HG02571 (cell line): ENCODE results near the gene KLHDC4.
A peak's percentile ranks its signal among the peaks of the same experiment; 100 is the strongest.
"Not testable (repeated sequence)": the region's sequence is repeated elsewhere in the genome, so short reads cannot be mapped to it uniquely, and the experiment has no call there.

ENCODE experiments used
- ATAC-seq: cut with Tn5 transposase; IDR thresholded peaks from one replicate; pipeline ENCODE4 v1.9.1; 2021; ENCODE audit warnings: mild to moderate bottlenecking, moderate library complexity; ENCODE audit not compliant: unreplicated experiment

KLHDC4 gene

DNA sequence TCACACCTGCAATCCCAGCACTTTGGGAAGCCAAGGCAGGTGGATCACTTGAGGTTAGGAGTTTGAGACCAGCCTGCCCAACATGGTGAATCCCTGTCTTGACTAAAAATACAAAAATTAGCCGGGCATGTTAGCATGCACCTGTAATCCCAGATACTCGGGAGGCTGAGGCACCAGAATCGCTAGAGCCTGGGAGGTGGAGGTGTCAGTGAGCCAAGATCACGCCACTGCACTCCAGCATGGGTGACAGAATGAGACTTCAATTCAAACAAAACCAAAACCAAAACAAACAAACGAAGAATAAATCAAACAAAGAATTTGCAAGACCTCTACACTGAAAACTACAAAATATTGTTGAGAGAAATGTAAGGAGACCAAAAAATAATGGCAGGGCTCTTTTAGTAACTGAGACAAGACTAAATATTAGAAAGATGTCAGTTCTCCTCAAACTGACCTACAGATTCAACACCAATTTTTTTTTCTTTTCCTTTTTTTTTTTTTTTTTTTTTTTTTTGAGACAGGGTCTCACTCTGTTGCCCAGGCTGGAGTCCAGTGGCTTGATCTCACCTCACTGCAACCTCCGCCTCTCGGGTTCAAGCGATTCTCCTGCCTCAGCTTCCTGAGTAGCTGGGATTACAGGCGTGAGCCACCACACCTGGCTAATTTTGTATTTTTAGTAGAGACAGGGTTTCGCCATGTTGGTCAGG is 23.1 kb upstream of the KLHDC4 start:
- not testable (repeated sequence) for ATAC-seq

DNA sequence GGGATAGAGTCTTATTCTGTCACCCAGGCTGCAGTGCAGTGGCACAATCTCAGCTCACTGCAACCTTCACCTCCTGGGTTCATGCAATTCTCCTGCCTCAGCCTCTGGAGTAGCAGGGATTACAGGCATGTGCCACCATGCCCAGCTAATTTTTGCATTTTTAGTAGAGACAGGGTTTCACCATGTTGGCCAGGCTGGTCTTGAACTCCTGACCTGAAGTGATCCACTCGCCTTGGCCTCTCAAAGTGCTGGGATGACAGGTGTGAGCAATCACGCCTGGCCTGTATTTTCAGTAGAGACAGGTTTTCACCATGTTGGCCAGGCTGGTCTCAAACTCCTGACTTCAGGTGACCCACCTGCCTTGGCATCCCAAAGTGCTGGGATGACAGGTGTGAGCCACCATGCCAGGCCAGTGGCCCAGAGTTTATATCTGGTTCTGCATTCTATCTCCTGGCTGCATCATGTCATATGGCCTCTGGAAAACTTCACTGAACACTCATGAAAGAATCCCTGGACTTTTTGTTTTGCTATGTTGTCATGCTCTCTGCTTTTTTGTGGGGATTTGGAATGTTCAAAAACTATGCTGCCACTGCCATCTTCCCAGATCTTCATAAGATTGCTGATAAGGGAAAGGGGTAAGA is 21.8 kb upstream of the KLHDC4 start:
- ATAC-seq, result not testable (repeated sequence)

DNA sequence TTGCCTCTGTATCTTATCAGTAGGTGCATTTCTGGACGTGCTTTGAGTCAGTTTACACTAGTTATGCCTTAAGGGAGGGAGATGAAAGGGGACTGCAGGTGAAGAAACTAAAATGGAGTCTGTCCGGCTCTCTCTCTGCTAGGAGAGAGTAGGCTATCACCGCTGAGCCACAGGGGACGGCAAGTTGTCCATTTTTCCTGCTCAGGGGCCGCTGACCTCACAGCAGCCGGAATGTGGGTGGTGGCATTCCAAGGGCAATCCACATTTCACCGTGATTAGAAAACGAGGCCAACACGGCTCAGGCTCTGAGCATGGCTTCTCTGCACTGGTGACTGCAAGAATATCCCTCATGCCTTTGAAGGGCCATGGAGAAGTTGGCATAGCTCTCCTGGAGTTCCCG is 19.0 kb upstream of the KLHDC4 start:
- ATAC-seq, result no peak

DNA sequence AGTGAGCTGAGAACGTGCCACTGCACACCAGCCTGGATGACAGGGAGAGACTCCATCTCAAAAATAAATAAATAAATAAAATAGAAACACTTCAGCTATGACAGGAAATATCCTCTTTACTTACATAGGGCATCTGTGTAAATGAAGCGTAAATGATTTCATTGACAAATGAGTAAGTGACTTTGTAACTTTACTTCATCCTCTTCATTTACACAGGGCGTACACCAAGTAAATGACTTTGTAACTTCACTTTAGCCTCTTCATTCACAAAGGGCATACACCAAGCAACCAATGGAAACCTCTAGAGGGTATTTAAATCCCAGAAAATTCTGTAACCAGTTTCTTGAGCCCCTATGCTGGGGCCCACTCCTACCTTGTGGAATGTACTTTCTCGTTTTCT is 16.2 kb upstream of the KLHDC4 start:
- no peak for ATAC-seq

DNA sequence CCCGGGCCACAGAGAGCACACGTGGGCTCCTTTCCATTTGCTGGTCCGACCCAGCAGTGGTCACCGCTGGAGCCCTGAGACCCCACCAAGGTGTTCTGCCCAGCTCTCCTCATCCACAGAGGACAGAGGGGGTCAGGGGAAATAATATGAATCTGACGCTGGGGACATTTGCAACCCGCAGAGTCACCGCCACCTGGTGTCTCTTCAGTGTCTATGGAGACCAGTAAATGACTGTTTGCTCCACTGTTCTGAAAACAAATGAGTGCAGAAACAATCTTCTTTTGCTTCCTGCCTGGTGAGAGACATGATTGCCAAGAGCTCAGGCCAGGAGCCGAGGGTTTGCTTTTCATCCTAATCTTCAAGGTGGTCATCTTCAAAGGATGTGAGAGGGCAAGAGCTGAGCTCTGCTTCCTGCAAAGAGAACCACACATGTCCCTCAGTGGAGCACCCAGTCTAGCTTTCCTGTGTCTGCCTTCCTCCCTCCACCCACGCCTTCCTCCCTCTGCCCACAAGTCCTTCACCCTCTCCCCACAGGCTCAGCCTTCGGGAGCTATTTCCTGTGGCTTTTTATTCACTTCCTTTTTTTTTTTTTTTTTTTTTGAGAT is 14.7 kb upstream of the KLHDC4 start:
- ATAC-seq, result no peak

DNA sequence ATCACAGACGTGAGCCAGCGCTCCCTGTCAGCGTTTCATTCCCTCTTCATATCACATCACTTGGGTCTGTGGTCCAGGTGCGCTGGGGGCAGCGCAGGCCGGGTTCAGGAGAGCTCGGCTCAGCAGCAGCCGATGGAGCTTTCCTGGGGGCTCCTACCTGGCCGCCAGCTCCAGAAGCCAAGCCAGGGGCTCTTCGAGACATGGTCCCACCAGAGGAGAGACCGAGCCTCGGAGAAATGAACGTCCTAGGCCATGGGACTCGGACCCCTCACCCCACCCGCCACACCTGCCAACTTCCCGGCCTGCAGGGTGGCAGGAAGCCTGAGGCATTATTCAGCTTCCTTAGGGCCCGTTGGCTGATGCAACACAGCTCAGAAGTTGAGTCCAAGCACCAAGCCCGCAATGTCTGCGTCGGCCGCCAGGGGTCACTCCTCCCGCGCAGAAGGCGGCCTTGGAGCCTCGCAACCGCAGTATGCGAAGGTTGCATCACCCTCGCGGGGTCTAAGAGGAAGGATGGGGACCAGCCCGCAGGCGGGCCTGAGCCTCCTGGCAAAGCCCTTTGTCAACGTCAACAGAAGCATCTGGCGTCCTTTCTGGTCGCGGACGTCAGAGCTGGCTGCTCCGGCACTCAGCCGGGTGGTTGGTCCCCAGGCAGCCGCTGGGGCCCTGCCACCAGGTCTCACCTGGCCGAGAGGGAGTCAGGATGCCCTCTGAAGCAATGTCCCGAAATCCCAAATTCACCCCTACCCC is 13.2 kb upstream of the KLHDC4 start:
- ATAC-seq, result peak; percentile 38

DNA sequence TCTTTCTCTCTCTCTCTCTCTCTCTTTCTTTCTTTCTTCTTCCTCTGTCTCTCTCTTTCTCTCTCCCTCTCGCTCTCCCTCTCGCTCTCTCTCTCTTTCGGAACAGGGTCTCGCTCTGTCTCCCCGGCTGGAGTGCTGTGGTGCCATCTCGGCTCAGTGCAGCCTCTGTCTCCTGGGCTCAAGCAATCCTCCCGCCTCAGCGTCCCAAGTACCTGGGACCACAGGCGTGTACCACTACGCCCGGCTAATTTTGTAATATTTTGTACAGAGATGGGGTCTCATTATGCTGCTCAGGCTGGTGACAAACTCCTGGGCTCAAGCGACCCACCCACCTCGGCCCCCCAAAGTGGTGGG is 12.7 kb upstream of the KLHDC4 start:
- no peak for ATAC-seq

DNA sequence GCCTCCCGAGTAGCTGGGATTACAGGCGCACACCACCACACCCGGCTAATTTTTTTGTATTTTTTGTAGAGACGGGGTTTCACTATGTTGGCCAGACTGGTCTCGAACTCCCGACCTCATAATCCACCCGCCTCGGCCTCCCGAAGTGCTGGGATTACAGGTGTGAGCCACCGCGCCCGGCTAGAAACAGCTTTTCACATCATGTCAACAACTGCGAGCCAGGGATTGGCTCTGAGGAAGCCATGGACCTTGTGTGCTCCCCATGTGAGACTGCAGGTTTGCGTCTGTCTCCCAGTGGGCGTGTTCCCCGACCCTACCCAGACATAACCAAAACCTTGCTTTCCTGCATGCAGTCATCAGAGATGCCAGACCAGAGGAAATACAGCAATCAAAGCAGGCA is 8.1 kb upstream of the KLHDC4 start:
- not testable (repeated sequence) for ATAC-seq

DNA sequence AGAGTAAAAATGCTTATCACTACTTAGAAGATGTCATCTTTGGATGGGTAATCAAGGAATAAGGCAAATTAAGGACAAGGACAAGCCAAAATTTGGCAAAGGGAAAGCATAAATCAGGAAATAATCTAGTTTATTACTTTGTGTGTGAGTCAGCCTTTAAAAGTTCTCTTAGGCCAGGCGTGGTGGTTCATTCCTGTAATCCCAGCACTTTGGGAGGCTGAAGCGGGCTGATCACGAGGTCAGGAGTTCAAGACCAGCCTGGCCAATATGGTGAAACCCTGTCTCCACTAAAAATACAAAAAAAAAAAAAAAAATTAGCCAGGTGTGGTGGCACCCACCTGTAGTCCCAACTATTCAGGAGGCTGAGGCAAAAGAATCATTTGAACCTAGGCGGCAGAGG is 1.7 kb upstream of the KLHDC4 start:
- ATAC-seq, result not testable (repeated sequence)

DNA sequence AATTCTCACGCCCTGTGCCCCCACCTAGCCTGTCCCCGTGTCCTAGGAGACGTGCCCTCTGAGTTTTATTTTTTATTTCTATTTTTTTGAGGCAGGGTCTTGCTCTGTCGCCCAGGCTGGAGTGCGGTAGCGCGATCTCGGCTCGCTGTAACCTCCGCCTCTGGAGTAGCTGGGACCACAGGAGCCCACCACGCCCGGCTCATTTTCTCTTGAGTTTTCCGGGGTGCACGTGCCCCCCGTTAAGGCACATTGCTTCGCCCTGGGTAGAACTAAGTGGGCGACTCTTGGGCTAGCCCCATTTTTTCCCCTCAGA is 655 bp upstream of the KLHDC4 start:
- ATAC-seq, result no peak

DNA sequence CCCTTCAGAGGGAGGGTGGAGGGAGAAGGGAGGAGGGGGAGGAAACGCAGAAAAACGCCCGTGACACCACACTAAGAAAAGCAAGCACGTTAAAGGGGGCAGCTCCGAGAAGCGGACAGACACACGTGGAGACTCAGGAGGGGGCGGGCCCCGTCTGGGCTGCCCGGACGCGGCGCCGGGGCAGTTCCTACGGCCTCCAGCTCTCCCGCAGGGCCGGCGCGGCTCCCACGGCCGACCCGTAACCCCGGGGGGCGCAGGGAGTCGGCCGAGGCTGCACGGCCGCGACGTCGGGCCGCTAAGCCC is 362 bp downstream of the KLHDC4 start:
- peak; percentile 17 for ATAC-seq

DNA sequence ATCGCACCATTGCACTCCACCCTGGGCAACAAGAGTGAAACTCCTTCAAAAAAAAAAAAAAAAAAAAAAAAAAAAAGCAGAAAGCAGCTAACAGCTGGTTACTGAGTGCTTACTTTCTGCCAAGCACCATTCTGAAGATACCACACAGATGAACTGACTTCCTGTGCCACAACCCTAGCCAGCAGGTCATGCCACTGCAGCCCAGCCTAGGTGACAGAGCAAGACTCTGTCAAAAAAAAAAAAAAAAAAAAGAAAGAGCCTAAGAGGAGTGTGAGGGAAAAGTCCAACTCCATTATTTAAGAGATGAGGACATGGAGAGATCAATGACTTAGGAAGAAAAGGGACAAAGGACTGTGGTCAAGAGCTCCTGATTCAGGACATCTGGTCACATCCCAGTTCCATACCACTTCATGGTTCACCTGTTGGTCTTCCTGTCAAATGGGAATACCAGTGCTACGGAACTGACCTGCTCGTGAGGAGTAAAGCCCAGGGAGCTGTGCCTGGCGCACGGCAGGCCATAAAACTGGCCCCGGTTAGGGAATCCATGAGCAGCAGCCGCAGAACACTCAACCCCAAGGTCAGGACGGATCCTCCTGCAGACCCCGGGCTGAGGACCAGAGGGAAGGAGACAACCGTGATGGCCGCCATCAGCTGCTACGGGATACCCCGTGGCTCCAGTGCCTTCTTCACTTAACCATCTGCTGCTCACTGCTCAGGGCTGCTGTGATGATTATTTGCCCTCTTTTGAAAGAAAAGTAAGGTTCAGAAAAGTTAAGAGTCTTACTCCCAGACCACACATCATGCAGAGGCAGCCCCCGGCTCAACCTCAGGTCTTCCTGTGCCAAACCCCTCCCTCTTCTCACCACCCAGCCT is 950 bp downstream of the KLHDC4 start:
- ATAC-seq, result no peak

DNA sequence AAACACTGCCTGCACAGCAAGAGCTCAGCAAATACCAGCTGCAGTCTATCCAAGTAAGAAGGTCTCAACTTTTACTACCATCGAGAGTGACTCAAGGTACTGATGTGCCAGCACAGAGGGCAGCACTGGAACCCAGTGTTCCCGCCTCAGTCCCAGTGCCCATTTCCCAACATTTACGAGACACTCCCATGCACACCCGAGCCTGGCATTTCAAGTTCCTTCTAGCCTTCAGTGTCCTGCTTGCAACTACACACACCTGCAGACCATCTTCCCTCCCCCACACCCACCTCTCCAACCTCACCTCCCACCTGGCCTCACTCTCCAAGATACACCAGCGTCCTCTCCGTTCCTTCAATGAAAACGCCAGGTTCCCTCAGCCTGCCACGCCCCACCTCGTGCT is 3.2 kb downstream of the KLHDC4 start:
- no peak for ATAC-seq

DNA sequence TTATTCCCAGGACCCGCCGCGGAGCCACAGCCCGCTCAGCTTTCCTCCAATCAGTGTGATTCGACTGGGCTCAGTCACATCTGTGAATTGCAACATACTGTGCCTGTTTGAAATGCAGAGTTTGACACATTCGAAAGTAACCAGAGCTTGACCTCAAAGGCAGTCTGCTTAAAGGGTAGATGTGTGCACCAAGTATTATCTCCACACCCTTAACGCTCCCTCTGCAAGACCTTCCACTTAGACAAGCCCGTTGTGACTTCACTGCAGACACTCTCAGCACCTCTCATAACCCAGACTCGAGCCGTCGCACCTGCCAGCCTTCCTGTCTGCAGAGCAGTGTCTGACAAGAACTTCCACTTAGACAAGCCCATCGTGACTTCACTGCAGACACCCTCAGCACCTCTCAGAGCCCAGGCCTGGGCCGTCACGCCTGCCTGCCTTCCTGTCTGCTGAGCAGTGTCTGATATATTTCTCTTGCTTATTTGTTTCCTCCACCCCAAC is 3.7 kb downstream of the KLHDC4 start:
- no peak for ATAC-seq

DNA sequence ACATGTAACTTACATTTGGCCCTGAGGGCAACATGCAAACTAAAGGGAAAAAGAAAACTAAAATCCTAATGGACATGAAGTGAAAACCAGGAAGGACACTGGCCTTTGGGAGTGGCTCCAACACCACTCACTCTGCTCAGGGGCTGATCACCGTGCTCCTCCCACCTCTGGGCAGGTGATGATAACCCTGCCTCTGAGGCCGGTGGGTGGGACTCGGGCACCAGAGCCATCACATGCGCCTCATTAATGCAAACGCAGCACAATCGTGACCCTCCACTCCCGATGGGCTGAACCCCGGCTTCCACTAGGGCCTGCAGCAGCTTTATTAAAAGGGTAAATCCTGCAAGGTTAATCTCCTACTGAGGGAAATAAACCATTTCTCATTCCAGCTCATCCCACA is 4.7 kb downstream of the KLHDC4 start:
- no peak for ATAC-seq

DNA sequence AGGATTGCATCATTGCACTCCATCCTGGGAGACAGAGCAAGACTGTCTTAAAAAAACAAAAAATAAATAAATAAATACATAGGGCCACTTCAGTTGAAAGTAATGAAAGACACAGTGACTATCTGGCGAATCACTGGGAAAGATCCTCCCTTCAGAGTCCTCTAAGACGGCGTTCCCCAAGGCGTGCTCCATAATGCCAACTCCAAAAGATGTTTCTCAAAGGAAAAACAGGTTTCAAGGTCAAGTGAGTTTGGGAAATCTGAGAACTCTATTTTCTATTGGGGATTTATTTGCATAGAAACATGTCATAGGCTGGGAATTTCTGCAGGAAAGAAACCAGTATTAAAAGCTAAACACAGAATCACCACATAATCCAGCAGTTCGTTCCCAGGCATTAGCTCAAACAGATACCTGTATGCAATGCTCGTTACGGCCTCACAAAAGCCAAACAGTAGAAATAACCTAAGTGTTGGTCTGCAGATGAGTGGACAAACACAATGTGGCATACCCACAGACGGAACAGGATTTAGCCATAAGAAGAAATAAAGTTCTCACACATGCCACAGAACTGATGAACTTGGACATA is 7.9 kb downstream of the KLHDC4 start:
- ATAC-seq, result no peak

DNA sequence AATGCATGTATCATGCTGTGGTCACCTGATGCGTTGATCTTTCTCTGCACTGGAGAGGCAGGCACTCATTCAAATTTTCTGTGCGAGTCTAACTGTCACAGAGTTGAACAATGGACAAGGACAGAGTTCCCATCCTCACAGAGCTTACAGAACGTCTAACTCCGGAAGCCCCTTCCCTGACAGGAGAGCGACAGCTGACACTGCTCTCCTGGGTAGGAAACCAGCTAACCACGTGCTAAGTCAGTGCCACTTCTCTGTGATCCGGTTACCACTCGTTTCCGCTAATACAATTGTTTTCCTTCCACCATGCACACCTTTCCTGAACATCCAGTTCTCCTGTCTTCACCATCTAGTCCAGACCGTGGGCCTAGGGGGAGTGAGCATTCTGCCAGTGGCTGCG is 11.3 kb downstream of the KLHDC4 start:
- no peak for ATAC-seq

DNA sequence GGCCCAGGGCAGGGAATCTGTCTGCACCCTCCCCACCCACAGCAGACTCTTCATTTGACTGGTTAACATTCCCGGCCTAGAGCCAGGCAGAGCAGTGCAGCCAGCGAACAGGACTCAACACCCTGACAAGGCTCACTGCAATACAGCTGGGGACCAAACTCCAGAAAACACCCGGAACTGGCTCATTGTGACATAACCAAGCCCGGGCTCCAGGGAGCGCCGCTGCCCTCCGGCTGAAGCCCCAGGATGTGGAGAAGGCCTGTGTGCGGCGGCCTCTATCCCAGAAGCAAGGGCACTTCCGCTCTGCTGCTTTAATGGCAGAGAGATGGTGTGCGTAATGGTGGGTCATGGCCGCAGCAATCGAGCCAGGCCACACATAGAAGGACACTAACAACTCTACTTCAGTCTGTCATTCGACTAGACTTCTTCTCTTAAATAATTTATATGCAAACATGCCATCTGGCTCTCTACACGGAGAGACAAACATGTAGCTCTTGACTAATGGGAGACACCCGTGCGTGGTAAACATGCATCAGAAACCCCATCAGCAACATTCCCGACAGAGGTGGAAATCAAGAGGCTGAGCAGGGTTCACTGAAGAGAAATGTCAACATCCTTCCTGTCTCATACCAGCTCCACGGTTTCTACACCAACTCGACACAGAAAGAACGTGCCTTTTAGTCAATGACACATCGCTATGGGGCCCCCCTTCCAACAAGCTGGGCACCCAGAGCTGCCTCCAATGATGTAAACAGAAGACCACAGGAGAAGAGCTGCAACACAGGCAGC is 18.0 kb downstream of the KLHDC4 start:
- ATAC-seq, result no peak

DNA sequence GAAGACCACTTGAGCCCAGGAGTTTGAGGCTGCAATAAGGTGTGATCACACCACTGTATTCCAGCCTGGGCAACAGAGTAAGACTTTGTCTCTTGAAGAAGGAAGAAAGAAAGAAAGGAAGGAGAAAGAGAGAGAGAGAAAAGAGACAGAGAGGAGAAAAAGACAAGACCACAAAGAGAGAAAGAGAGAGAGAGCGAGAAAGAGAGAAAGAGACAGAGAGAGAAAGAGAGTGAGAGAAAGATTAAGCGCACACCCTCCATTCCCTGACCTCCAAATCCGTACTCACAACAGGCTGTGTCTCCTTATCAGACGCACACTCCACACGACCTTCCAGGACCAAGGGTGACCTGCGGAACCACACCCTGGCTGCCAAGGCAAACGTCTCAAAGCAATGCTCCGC is 19.6 kb downstream of the KLHDC4 start:
- ATAC-seq, result no peak
